GM23248 (cell line): ENCODE measurements around the gene TSG101. TPM values are rescaled to one million over a fixed set of nuclear protein-coding genes. Genes with fewer than 3 reads are reported as not detected.

Source experiments
- DNase-seq: peaks from one replicate; pipeline ENCODE4 v3.0.0-alpha.2; 2015
- H2AFZ ChIP-seq: fragments of 200-600 bp; sonication (generic); 2 replicates; pipeline ENCODE4 v1.6.1; 2016; ENCODE audit warnings: antibody characterized with exemption
- H3F3A ChIP-seq: fragments of 200-600 bp; sonication (generic); 2 replicates; pipeline ENCODE4 v1.6.1; 2016; ENCODE audit warnings: mild to moderate bottlenecking, antibody characterized with exemption, mixed run types; ENCODE audit not compliant: insufficient read depth
- H3K27ac ChIP-seq: fragments of 200-600 bp; sonication (generic); 2 replicates; pipeline ENCODE4 v1.5.1; 2016; ENCODE audit warnings: mild to moderate bottlenecking
- H3K27me3 ChIP-seq: fragments of 200-600 bp; sonication (generic); replicated peaks from 2 replicates; pipeline ENCODE4 v1.6.1; 2016; ENCODE audit warnings: mild to moderate bottlenecking; ENCODE audit not compliant: insufficient read depth
- H3K36me3 ChIP-seq: fragments of 200-600 bp; sonication (generic); 2 replicates; pipeline ENCODE4 v1.6.1; 2016; ENCODE audit warnings: low read depth, mild to moderate bottlenecking
- H3K4me1 ChIP-seq: fragments of 200-600 bp; sonication (generic); 2 replicates; pipeline ENCODE4 v1.6.1; 2016; ENCODE audit warnings: mild to moderate bottlenecking; ENCODE audit not compliant: insufficient read depth
- H3K4me2 ChIP-seq: fragments of 200-600 bp; sonication (generic); one replicate; pipeline ENCODE4 v1.6.1; 2016; ENCODE audit warnings: mild to moderate bottlenecking; ENCODE audit not compliant: unreplicated experiment
- H3K4me3 ChIP-seq: fragments of 200-600 bp; sonication (generic); 2 replicates; pipeline ENCODE4 v1.5.1; 2016; ENCODE audit warnings: mild to moderate bottlenecking
- H3K79me2 ChIP-seq: fragments of 200-600 bp; sonication (generic); 2 replicates; pipeline ENCODE4 v1.6.1; 2016; ENCODE audit warnings: mild to moderate bottlenecking; ENCODE audit not compliant: insufficient read depth
- H3K9ac ChIP-seq: fragments of 200-600 bp; sonication (generic); 2 replicates; pipeline ENCODE4 v1.6.1; 2016; ENCODE audit warnings: mild to moderate bottlenecking
- H3K9me2 ChIP-seq: fragments of 200-600 bp; sonication (generic); 2 replicates; pipeline ENCODE4 v1.6.1; 2016; ENCODE audit warnings: mixed run types, mild to moderate bottlenecking, moderate library complexity; ENCODE audit not compliant: insufficient read depth
- H3K9me3 ChIP-seq: fragments of 200-600 bp; sonication (generic); one replicate; pipeline ENCODE4 v1.6.1; 2017; ENCODE audit warnings: low read depth
- H4K20me1 ChIP-seq: fragments of 200-600 bp; sonication (generic); 2 replicates; pipeline ENCODE4 v1.6.0; 2016; ENCODE audit not compliant: insufficient read depth
- EZH2 ChIP-seq: fragments of 200-600 bp; sonication (generic); IDR thresholded peaks from 2 replicates; pipeline ENCODE4 v1.6.1; 2018; ENCODE audit warnings: antibody characterized with exemption, mild to moderate bottlenecking; ENCODE audit not compliant: insufficient read depth, poor library complexity, severe bottlenecking
- EZH2phosphoT487 ChIP-seq: fragments of 200-600 bp; sonication (generic); IDR thresholded peaks from 2 replicates; pipeline ENCODE4 v1.6.1; 2018; ENCODE audit warnings: antibody characterized with exemption, moderate library complexity, mild to moderate bottlenecking, low read depth; ENCODE audit not compliant: insufficient read depth
- WGBS, 2 experiments: methylation state at CpG; one replicate each; pipeline ENCODE4 v1.1.6; 2015 to 2017; ENCODE audit warnings: low lambda C conversion rate in 2 of 2, low coverage in 1 of 2; ENCODE audit errors: missing lambda C conversion rate in 2 of 2; 5-methylcytosine and 5-hydroxymethylcytosine counted together
- in situ Hi-C: fragments of 300-500 bp; cut with MboI; formaldehyde crosslinking; loops from 2 replicates; pipeline ENCODE4 v1.15.0; 2020
- polyA plus RNA-seq: library from polyadenylated mRNA; unstranded; fragments of >200 nt; fragmentation: Nextera tagmentation; extraction: Ambion mirVana; gene quantifications from 2 replicates; pipeline ENCODE4 v1.2.1, GENCODE V29; 2016
- total RNA-seq: library from RNA; depleted of rRNA; stranded (reverse); fragments of >200 nt; shearing (Covaris generic); gene quantifications from 2 replicates; pipeline ENCODE4 v1.2.3, GENCODE V29; 2014

TSG101 gene
- total and polyA plus RNA-seq, 2 experiments from 2014 or later, result 131 to 136 TPM

GRCh38 chr11:18564149-18564548 lies 37.4 kb upstream of the TSG101 start:
- H3K27me3 ChIP-seq, result no peaks in the 10 kb centered on the region
- H3F3A ChIP-seq, result peaks cover 21% of the 10 kb centered on the region
- H3K9ac ChIP-seq, result no peak overlapping the region
- H3K4me3 ChIP-seq, result no peak overlapping the region
- H4K20me1 ChIP-seq, result no peaks in the 10 kb centered on the region
- in situ Hi-C loops, result no loop called here
- TF ChIP-seq EZH2, result no peak
- TF ChIP-seq EZH2phosphoT487, result no peak
- H3K9me2 ChIP-seq, result no peaks in the 10 kb centered on the region
- H3K79me2 ChIP-seq, result no peaks in the 10 kb centered on the region
- H3K4me2 ChIP-seq, result no peak overlapping the region
- no peak overlapping the region for H2AFZ ChIP-seq
- no peaks in the 10 kb centered on the region for H3K9me3 ChIP-seq
- H3K36me3 ChIP-seq, result peaks cover 15% of the 10 kb centered on the region
- H3K27ac ChIP-seq, result no peak overlapping the region
- no peak for DNase-seq
- H3K4me1 ChIP-seq, result peaks cover 16% of the 10 kb centered on the region

- H3K36me3 ChIP-seq, result peaks cover 15% of the 10 kb centered on the region
- 89 to 91% methylated on average over 2 of the region's 2 CpGs for whole genome bisulfite sequencing, 2 experiments
- peaks cover 16% of the 10 kb centered on the region for H3K4me1 ChIP-seq
- H3K27ac ChIP-seq, result no peak overlapping the region
- no peak overlapping the region for H3K4me2 ChIP-seq
- no peaks in the 10 kb centered on the region for H3K9me3 ChIP-seq
- H4K20me1 ChIP-seq, result no peaks in the 10 kb centered on the region
- no peak overlapping the region for H3K9ac ChIP-seq
- H3K4me3 ChIP-seq, result no peak overlapping the region
- H2AFZ ChIP-seq, result no peak overlapping the region
- peaks cover 19% of the 10 kb centered on the region for H3F3A ChIP-seq
- no peaks in the 10 kb centered on the region for H3K27me3 ChIP-seq
- in situ Hi-C loops, result no loop called here
- no peaks in the 10 kb centered on the region for H3K79me2 ChIP-seq
- no peak for TF ChIP-seq EZH2phosphoT487
- TF ChIP-seq EZH2, result no peak
- H3K9me2 ChIP-seq, result no peaks in the 10 kb centered on the region
- peak; percentile 41 for DNase-seq
These were observed 36.5 kb upstream of the TSG101 start for GRCh38 chr11:18563090-18563730.

DNA sequence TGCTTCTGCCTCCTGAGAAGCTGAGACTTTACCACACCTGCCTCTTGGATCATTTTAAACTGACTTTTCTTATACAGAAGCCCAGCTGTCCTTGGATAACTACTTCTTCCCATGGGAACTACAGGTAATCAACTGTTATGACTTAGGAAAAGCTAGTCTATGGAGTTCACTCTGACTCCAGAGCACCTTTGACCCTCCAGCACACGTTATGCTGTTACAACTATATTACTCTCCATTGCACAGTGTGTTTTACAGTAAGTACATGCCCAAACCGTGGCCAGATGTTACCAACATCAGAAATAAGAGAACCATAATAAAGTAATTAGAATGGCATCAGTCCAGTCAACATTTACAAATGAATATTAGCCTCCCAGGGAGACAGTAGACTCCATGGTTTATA lies 21.3 kb upstream of the TSG101 start:
- no peak for DNase-seq
- Histone ChIP-seq H3K4me3 (no peak overlapping the region), H3K9me2 (no peaks in the 10 kb centered on the region), H3K27ac (no peak overlapping the region), H4K20me1 (no peaks in the 10 kb centered on the region), H3K27me3 (no peaks in the 10 kb centered on the region), H3F3A (no peaks in the 10 kb centered on the region), H2AFZ (no peak overlapping the region), H3K36me3 (peaks cover 19% of the 10 kb centered on the region), H3K79me2 (no peaks in the 10 kb centered on the region), H3K4me1 (no peaks in the 10 kb centered on the region; the same call in 1 of the 2 replicates), H3K4me2 (no peak overlapping the region), H3K9me3 (no peaks in the 10 kb centered on the region), H3K9ac (no peak overlapping the region)
- in situ Hi-C loops, result no loop called here
- 52 to 59% methylated on average over 2 of the region's 2 CpGs for WGBS, 2 experiments
- no peak for TF ChIP-seq EZH2phosphoT487
- TF ChIP-seq EZH2, result no peak

DNA sequence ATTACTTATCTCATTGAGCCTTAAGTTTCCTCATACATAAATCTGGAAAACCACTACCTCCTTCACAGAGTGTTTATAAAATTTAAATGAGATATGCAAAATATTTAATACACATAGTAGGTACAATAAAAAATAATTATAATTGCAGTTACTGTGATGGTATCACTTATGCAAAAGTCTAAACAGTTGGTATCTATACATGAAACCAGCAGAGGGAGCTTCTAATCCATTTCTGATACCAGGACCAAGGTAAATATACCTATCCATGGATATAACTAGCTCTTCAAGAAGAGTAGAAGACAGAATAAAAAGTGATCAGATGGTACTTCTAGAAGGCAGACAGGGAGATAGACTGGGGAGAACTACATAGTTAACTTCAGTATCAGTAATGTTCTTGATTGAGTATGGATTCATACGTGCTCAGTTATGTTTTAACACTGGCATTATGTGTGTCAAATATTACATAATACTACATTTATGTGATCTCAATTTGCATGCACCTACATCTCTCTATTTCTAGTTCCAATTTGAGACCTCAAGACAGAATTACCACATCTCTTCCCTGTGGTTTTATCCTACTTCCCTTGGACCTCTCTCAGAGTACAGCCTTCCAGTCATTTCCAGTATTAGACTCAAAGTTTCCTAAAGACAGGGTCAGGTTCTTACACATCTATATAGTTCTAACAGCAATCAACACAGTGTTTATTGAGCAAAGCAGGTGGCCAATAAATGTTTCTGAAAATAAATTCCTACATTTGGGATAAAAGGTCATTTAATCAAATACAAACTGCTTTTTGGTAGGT lies 13.7 kb upstream of the TSG101 start:
- Histone ChIP-seq H3F3A (no peaks in the 10 kb centered on the region), H2AFZ (no peak overlapping the region), H3K9me2 (no peaks in the 10 kb centered on the region), H3K4me1 (no peaks in the 10 kb centered on the region), H3K4me3 (no peak overlapping the region), H4K20me1 (no peaks in the 10 kb centered on the region), H3K27ac (no peak overlapping the region), H3K9me3 (no peaks in the 10 kb centered on the region), H3K4me2 (no peak overlapping the region), H3K9ac (no peak overlapping the region), H3K27me3 (no peaks in the 10 kb centered on the region), H3K79me2 (no peaks in the 10 kb centered on the region), H3K36me3 (peaks cover 9% of the 10 kb centered on the region; the same call in 1 of the 2 replicates)
- in situ Hi-C loops, result no loop called here
- DNase-seq, result peak; percentile 28
- WGBS, 2 experiments, result 77 to 95% methylated on average over 1 of the region's 1 CpG
- no peak for TF ChIP-seq EZH2phosphoT487
- TF ChIP-seq EZH2, result no peak
